HG02623 (cell line): ENCODE data around the gene FOXL3.
"Not testable (repeated sequence)": the region's sequence is repeated elsewhere in the genome, so short reads cannot be mapped to it uniquely, and the experiment has no call there.

ENCODE experiments used
- ATAC-seq: cut with Tn5 transposase; IDR thresholded peaks from one replicate; pipeline ENCODE4 v1.9.1; 2021; ENCODE audit warnings: moderate library complexity; ENCODE audit not compliant: unreplicated experiment

The FOXL3 gene

GRCh38 chr7:254337-255037 is 35.5 kb upstream of the FOXL3 start:
- ATAC-seq, result no peak

- no peak for ATAC-seq
Measured at GRCh38 chr7:255038-255435, 34.9 kb upstream of the FOXL3 start.

GRCh38 chr7:255721-256361 is 34.1 kb upstream of the FOXL3 start:
- ATAC-seq, result no peak

GRCh38 chr7:256461-256940 is 33.5 kb upstream of the FOXL3 start:
- ATAC-seq, result no peak

- ATAC-seq, result no peak
Measured at GRCh38 chr7:256981-257646, 32.9 kb upstream of the FOXL3 start.

GRCh38 chr7:257647-257992 is 32.4 kb upstream of the FOXL3 start:
- no peak for ATAC-seq

- no peak for ATAC-seq
Measured at GRCh38 chr7:258476-259190, 31.3 kb upstream of the FOXL3 start.

- no peak for ATAC-seq
Measured at GRCh38 chr7:259191-259505, 30.8 kb upstream of the FOXL3 start.

GRCh38 chr7:259751-260405 is 30.1 kb upstream of the FOXL3 start:
- ATAC-seq, result no peak

- no peak for ATAC-seq
Measured at GRCh38 chr7:260441-261281, 29.3 kb upstream of the FOXL3 start.

GRCh38 chr7:261341-262250 is 28.4 kb upstream of the FOXL3 start:
- ATAC-seq, result no peak

- no peak for ATAC-seq
Measured at GRCh38 chr7:262251-262572, 27.8 kb upstream of the FOXL3 start.

- ATAC-seq, result not testable (repeated sequence)
Measured at GRCh38 chr7:262631-263311, 27.2 kb upstream of the FOXL3 start.

- ATAC-seq, result not testable (repeated sequence)
Measured at GRCh38 chr7:263483-264351, 26.3 kb upstream of the FOXL3 start.

- no peak for ATAC-seq
Measured at GRCh38 chr7:264541-265191, 25.3 kb upstream of the FOXL3 start.

- ATAC-seq, result no peak
Measured at GRCh38 chr7:265192-265997, 24.6 kb upstream of the FOXL3 start.
